GM12878 (cell line): Measurements from ENCODE around the gene CFLAR. TPM values are rescaled to one million over a fixed set of nuclear protein-coding genes. Genes with fewer than 3 reads are reported as not detected.

Experiments
- ATAC-seq: fragments of 200-7000 bp; cut with Tn5 transposase; 3 replicates; pipeline ENCODE4 v1.9.1; 2020; ENCODE audit warnings: mild to moderate bottlenecking, moderate library complexity
- BruUV-seq: library from RNA; stranded (reverse); fragments of 400-500 nt; replicated peaks from 2 replicates; lab custom pipeline; 2021; lab: Mats Ljungman, UMichigan
- CTCF ChIA-PET: fragments of 300-600 bp; sonication (Branson Sonifier 250); formaldehyde crosslinking; extraction: SDS; loops from one replicate; lab custom pipeline; 2021; ENCODE audit warnings: inconsistent platforms; lab: Yijun Ruan, JAX
- POLR2A ChIA-PET: fragments of 350-600 bp; formaldehyde crosslinking; extraction: SDS; loops from one replicate; lab custom pipeline; 2021; ENCODE audit warnings: inconsistent platforms; lab: Charles Lee
- RAD21 ChIA-PET: fragments of 300-600 bp; sonication (Branson Sonifier 250); formaldehyde crosslinking; loops from one replicate; lab custom pipeline; 2023; ENCODE audit warnings: antibody characterized with exemption; ENCODE audit not compliant: unreplicated experiment; lab: Charles Lee
- SMC1A ChIA-PET: fragments of 300-600 bp; sonication (Branson Sonifier 250); formaldehyde crosslinking; loops from one replicate; lab custom pipeline; 2023; ENCODE audit not compliant: unreplicated experiment, uncharacterized antibody; lab: Charles Lee
- DNase-seq: peaks from one replicate; pipeline ENCODE4 v3.0.0-alpha.2; 2011; ENCODE audit warnings: low read depth, low spot score
- FAIRE-seq: peaks from 3 replicates; lab custom pipeline; 2011; peaks lifted over from hg19 to GRCh38; lab: Jason Lieb, UNC
- H2AFZ ChIP-seq: 2 replicates; pipeline ENCODE4 v1.6.0; 2011; ENCODE audit warnings: low read depth, low read length, control low read depth; ENCODE audit not compliant: control insufficient read depth
- H3K27ac ChIP-seq: 2 replicates; pipeline ENCODE4 v1.5.1; 2011; ENCODE audit warnings: control low read depth; ENCODE audit not compliant: control insufficient read depth, insufficient read depth
- H3K27me3 ChIP-seq, 2 experiments: replicated peaks in 1 of 2; 2 replicates each; pipeline versions ENCODE4 v1.6.0 to v1.6.1; 2011; ENCODE audit warnings: low read length in 1 of 2; ENCODE audit not compliant: control insufficient read depth in 2 of 2, insufficient read depth in 2 of 2
- H3K36me3 ChIP-seq, 2 experiments: 2 replicates each; pipeline ENCODE4 v1.5.1; 2011; ENCODE audit warnings: low read length in 1 of 2; ENCODE audit not compliant: control insufficient read depth in 2 of 2, insufficient read depth in 2 of 2
- H3K4me1 ChIP-seq: 2 replicates; pipeline ENCODE4 v1.6.1; 2011; ENCODE audit warnings: mild to moderate bottlenecking, low read length, moderate library complexity, mixed read lengths; ENCODE audit not compliant: control insufficient read depth, insufficient read depth
- H3K4me2 ChIP-seq: 2 replicates; pipeline ENCODE4 v1.6.0; 2011; ENCODE audit warnings: control low read depth; ENCODE audit not compliant: control insufficient read depth, insufficient read depth
- H3K4me3 ChIP-seq: fragments of 200-600 bp; sonication (generic); 2 replicates; pipeline ENCODE4 v1.5.1; 2016
- H3K79me2 ChIP-seq: 2 replicates; pipeline ENCODE4 v1.6.0; 2011; ENCODE audit warnings: low read length; ENCODE audit not compliant: control insufficient read depth, insufficient read depth
- H3K9ac ChIP-seq: 2 replicates; pipeline ENCODE4 v1.8.0; 2011; ENCODE audit warnings: low read length, control low read depth, mixed read lengths; ENCODE audit not compliant: control insufficient read depth, insufficient read depth
- H3K9me3 ChIP-seq: replicated peaks from 3 replicates; pipeline ENCODE4 v1.5.1; 2011; ENCODE audit warnings: mild to moderate bottlenecking, low read length; ENCODE audit not compliant: control insufficient read depth, insufficient read depth
- H4K20me1 ChIP-seq: 2 replicates; pipeline ENCODE4 v1.6.0; 2011; ENCODE audit not compliant: control insufficient read depth, insufficient read depth
- CBX5 ChIP-seq: sonication (generic); IDR thresholded peaks from 2 replicates; pipeline ENCODE4 v1.6.1; 2016; ENCODE audit warnings: low read depth, moderate library complexity, mild to moderate bottlenecking, inconsistent platforms
- CREM ChIP-seq: IDR thresholded peaks from 2 replicates; pipeline ENCODE4 v1.6.1; 2014; ENCODE audit warnings: antibody characterized with exemption, low read depth
- KLF5 ChIP-seq: fragments of 450-650 bp; IDR thresholded peaks from 2 replicates; pipeline ENCODE4 v1.6.1; 2014; ENCODE audit warnings: mild to moderate bottlenecking; ENCODE audit not compliant: partially characterized antibody
- MTA2 ChIP-seq: fragments of 450-650 bp; IDR thresholded peaks from 2 replicates; pipeline ENCODE4 v1.6.1; 2016; ENCODE audit warnings: low read depth, mild to moderate bottlenecking, moderate library complexity
- RELA ChIP-seq: fragments of 450-650 bp; IDR thresholded peaks from 2 replicates; pipeline ENCODE4 v1.8.0; 2014; ENCODE audit warnings: borderline replicate concordance; ENCODE audit not compliant: partially characterized antibody
- SIX5 ChIP-seq: IDR thresholded peaks from 2 replicates; pipeline ENCODE4 v1.6.1; 2011; ENCODE audit warnings: mild to moderate bottlenecking, low read depth, low read length, moderate library complexity; ENCODE audit not compliant: severe bottlenecking
- SMAD1 ChIP-seq: fragments of 450-650 bp; IDR thresholded peaks from 2 replicates; pipeline ENCODE4 v1.6.1; 2018; ENCODE audit warnings: mild to moderate bottlenecking, low read depth; ENCODE audit not compliant: partially characterized antibody
- SMAD5 ChIP-seq: IDR thresholded peaks from 2 replicates; pipeline ENCODE4 v1.6.1; 2016; ENCODE audit warnings: antibody characterized with exemption, low read depth
- SRF ChIP-seq, 2 experiments: IDR thresholded peaks; 2 replicates each; pipeline ENCODE4 v1.6.1; 2011; ENCODE audit warnings: low read depth in 2 of 2, low read length in 2 of 2, mild to moderate bottlenecking in 1 of 2, moderate library complexity in 1 of 2
- SUZ12 ChIP-seq: fragments of 200-600 bp; sonication (generic); IDR thresholded peaks from one replicate; pipeline ENCODE4 v1.6.1; 2018; ENCODE audit warnings: antibody characterized with exemption, mild to moderate bottlenecking; ENCODE audit not compliant: unreplicated experiment
- TARDBP ChIP-seq: IDR thresholded peaks from 2 replicates; pipeline ENCODE4 v1.6.1; 2016; ENCODE audit warnings: borderline replicate concordance
- YY1 ChIP-seq: IDR thresholded peaks from 2 replicates; pipeline ENCODE4 v1.6.1; 2011; ENCODE audit warnings: low read depth, mild to moderate bottlenecking, low read length
- ZNF274 ChIP-seq: IDR thresholded peaks from one replicate; pipeline ENCODE4 v1.8.0; 2011; ENCODE audit not compliant: insufficient read length, insufficient read depth
- ZSCAN29 ChIP-seq: fragments of 450-650 bp; IDR thresholded peaks from 2 replicates; pipeline ENCODE4 v1.6.1; 2017; ENCODE audit warnings: mild to moderate bottlenecking, moderate library complexity
- ZZZ3 ChIP-seq: IDR thresholded peaks from 2 replicates; pipeline ENCODE4 v1.6.1; 2011; ENCODE audit warnings: low read depth; ENCODE audit not compliant: control insufficient read depth, insufficient read length
- WGBS: methylation state at CpG from one replicate; pipeline ENCODE4 v1.1.6; 2016; ENCODE audit warnings: low lambda C conversion rate; ENCODE audit not compliant: insufficient replicate concordance, insufficient coverage; ENCODE audit errors: missing lambda C conversion rate; 5-methylcytosine and 5-hydroxymethylcytosine counted together
- in situ Hi-C: fragments of 300-500 bp; cut with MboI; formaldehyde crosslinking; loops from 9 replicates; pipeline ENCODE4 v1.14.3; 2018; ENCODE audit warnings: mixed read lengths
- intact Hi-C: fragments of 100-400 bp; cut with micrococcal nuclease; formaldehyde crosslinking; loops from one replicate; pipeline ENCODE4 v1.14.2; 2022; ENCODE audit not compliant: unreplicated experiment
- polyA plus RNA-seq, 11 experiments: library from polyadenylated mRNA; depleted of rRNA in 4 of 11; unstranded in 6 of 11; stranded (reverse) in 5 of 11; fragments of >200 nt; fragmentation: Nextera tagmentation in 4 of 11; fragmentation: Illumina TruSeq in 1 of 11; extraction: Ambion mirVana in 4 of 11; extraction: Trizol in 1 of 11; gene quantifications; 1 replicate in 1 of 11; 2 replicates in 10 of 11; pipeline versions ENCODE4 v1.2.1 to v1.2.3, GENCODE V29; 2011 to 2016; ENCODE audit warnings: inconsistent platforms in 2 of 11, missing spikeins in 2 of 11, low read depth in 1 of 11
- total RNA-seq, 4 experiments: library from RNA; depleted of rRNA in 3 of 4; stranded (reverse); fragments of >200 nt in 3 of 4; fragmentation: Illumina TruSeq in 1 of 4; extraction: Trizol in 1 of 4; gene quantifications; 2 replicates each; pipeline versions ENCODE4 v1.2.1 to v1.2.3, GENCODE V29; 2013 to 2021

Gene CFLAR
- total and polyA plus RNA-seq, 10 of the 15 experiments (the other 5 are each of a cell fraction or from before 2014, with no cell fraction given), result 80.6 to 181 (median 101) TPM

- Histone ChIP-seq H3K4me1 (no peaks in the 10 kb centered on the region), H3K79me2 (no peaks in the 10 kb centered on the region), H3K36me3 (no peaks in the 10 kb centered on the region), H3K9ac (no peak overlapping the region), H4K20me1 (no peaks in the 10 kb centered on the region), H3K4me3 (no peak overlapping the region), H3K27me3 (no peaks in the 10 kb centered on the region), H3K4me2 (no peak overlapping the region), H3K9me3 (no peaks in the 10 kb centered on the region), H2AFZ (no peak overlapping the region), H3K27ac (no peak overlapping the region)
- intact Hi-C loops, result no loop called here
- TF ChIP-seq ZNF274 (no peak), RELA (no peak), SUZ12 (no peak), KLF5 (no peak), TARDBP (no peak), SRF (IDR thresholded peaks at IDR 0.05; ENCODE audit: low read depth in 2 of 2, low read length in 2 of 2) (no peak), CBX5 (no peak), YY1 (no peak), SMAD1 (no peak), CREM (no peak), ZZZ3 (no peak), SMAD5 (no peak), ZSCAN29 (no peak), MTA2 (no peak), SIX5 (no peak)
- ChIA-PET SMC1A (no interaction called here), CTCF (interaction anchor here (1.2 to 1.8 kb wide), 2 partner anchors 10 to 27 kb away, joined by 3 to 9 read pairs; partner anchors contain the start of gene CFLAR), POLR2A (no interaction called here), RAD21 (interaction anchor here (1.3 kb wide), 1 partner anchor 35 kb away, joined by 3 read pairs; the partner anchor contains the start of gene HYCC2)
- FAIRE-seq, result no peak
- BruUV-seq, result no TSS peak
- WGBS, result 100% methylated on average over 1 of the region's 1 CpG
- in situ Hi-C loops, result no loop called here
- no peak for DNase-seq
- no peak for ATAC-seq
These were observed 10.2 kb upstream of the CFLAR start for GRCh38 chr2:201105759-201106158.
